MCF 10A (cell line): ENCODE results near the gene TSPAN15. TPM values are rescaled to one million over a fixed set of nuclear protein-coding genes. Genes with fewer than 3 reads are reported as not detected.

Experiments
- BruUV-seq: library from RNA; stranded (reverse); fragments of 400-500 nt; replicated peaks from 2 replicates; lab custom pipeline; 2021; lab: Mats Ljungman, UMichigan
- CTCF ChIA-PET: fragments of 300-600 bp; sonication (Branson Sonifier 250); formaldehyde crosslinking; extraction: SDS; loops from one replicate; lab custom pipeline; 2021; ENCODE audit warnings: antibody characterized with exemption, inconsistent platforms; lab: Yijun Ruan, JAX
- POLR2A ChIA-PET: fragments of 300-600, 350-650 bp; sonication (Branson Sonifier 250); formaldehyde crosslinking; extraction: SDS; loops from one replicate; lab custom pipeline; 2020; ENCODE audit warnings: antibody characterized with exemption, inconsistent platforms; lab: Yijun Ruan, JAX
- DNase-seq: peaks from one replicate; pipeline ENCODE4 v3.0.0-alpha.2; 2018; ENCODE audit not compliant: unreplicated experiment
- H3K27ac Mint-ChIP-seq: one replicate; pipeline ENCODE4 v1.8.0; 2022; ENCODE audit warnings: mild to moderate bottlenecking, low read depth, mixed read lengths; ENCODE audit not compliant: unreplicated experiment
- H3K27me3 Mint-ChIP-seq: one replicate; pipeline ENCODE4 v1.8.0; 2022; ENCODE audit warnings: mixed read lengths; ENCODE audit not compliant: insufficient read depth, unreplicated experiment
- H3K36me3 Mint-ChIP-seq: one replicate; pipeline ENCODE4 v1.8.0; 2022; ENCODE audit warnings: mild to moderate bottlenecking, moderate library complexity, mixed read lengths; ENCODE audit not compliant: insufficient read depth, unreplicated experiment
- H3K4me1 Mint-ChIP-seq: one replicate; pipeline ENCODE4 v1.8.0; 2022; ENCODE audit warnings: mixed read lengths; ENCODE audit not compliant: insufficient read depth, unreplicated experiment
- H3K4me3 Mint-ChIP-seq: one replicate; pipeline ENCODE4 v1.8.0; 2022; ENCODE audit warnings: mild to moderate bottlenecking, moderate library complexity, mixed read lengths; ENCODE audit not compliant: unreplicated experiment
- H3K9me3 Mint-ChIP-seq: one replicate; pipeline ENCODE4 v1.8.0; 2022; ENCODE audit warnings: mixed read lengths; ENCODE audit not compliant: unreplicated experiment
- intact Hi-C: fragments of 100-400 bp; cut with micrococcal nuclease; formaldehyde crosslinking; loops from 2 replicates; pipeline ENCODE4 v1.14.1; 2022
- total RNA-seq: library from RNA; stranded (reverse); gene quantifications from 2 replicates; pipeline ENCODE4 v1.2.3, GENCODE V29; 2022
- TF ChIP-seq, protein P1 (sequence below): fragments of 200-600 bp; IDR thresholded peaks from one replicate; pipeline ENCODE4 v1.8.0; 2022; ENCODE audit warnings: antibody characterized with exemption, mild to moderate bottlenecking; ENCODE audit not compliant: unreplicated experiment

The TSPAN15 gene
- total RNA-seq, 1 experiment from 2014 or later, result 0.54 TPM

DNA sequence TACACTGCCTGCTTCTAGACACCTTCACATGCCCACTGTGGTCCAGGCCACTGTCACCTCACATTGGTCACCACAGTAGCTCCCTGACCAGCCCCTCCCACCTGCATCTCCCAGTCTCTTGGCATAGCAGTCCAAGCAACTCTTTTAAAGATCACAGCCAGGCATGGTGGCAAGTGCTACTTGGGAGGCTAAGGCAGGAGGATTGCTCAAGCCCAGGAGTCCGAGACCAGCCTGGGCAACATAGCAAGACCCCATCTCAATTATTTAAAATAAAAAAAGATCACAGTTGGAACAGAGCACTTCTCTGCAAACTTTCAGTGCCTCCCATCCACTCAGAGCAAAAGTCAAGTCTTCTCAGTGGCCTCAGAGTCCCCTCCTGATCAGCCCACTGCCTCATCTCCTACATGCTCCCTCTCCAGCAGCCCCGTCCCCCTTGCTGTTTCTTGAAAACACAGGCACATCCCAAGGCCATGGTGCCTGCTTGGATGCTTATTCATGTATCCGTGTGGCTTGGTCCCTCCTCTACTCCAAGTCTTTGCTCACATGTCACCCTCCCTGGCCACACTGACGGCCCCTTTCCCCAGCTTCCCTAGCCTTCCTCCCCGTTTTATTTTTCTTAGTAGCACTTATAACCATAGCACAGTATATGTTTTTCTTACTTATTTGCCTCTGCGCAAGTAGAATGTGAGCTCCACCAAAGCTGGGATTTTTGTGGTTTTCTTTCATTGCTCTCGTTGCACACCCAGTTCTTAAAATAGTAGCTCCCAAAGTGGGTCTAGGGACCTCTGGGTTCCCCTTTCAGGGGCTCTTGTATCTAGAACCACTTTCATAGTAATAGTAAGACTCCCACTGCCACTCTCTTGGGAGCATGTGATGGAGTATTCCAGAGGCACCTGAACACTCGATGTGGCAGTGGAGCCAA is 19.5 kb downstream of the TSPAN15 start:
- H3K27me3 Mint-ChIP-seq, result peaks cover 27% of the 10 kb centered on the region
- CTCF ChIA-PET, result interaction anchor here (1.3 kb wide), 1 partner anchor 21 kb away, joined by 3 read pairs; no protein-coding TSS in a partner anchor
- H3K9me3 Mint-ChIP-seq, result no peaks in the 10 kb centered on the region
- H3K36me3 Mint-ChIP-seq, result no peaks in the 10 kb centered on the region
- TF ChIP-seq, protein P1, sequence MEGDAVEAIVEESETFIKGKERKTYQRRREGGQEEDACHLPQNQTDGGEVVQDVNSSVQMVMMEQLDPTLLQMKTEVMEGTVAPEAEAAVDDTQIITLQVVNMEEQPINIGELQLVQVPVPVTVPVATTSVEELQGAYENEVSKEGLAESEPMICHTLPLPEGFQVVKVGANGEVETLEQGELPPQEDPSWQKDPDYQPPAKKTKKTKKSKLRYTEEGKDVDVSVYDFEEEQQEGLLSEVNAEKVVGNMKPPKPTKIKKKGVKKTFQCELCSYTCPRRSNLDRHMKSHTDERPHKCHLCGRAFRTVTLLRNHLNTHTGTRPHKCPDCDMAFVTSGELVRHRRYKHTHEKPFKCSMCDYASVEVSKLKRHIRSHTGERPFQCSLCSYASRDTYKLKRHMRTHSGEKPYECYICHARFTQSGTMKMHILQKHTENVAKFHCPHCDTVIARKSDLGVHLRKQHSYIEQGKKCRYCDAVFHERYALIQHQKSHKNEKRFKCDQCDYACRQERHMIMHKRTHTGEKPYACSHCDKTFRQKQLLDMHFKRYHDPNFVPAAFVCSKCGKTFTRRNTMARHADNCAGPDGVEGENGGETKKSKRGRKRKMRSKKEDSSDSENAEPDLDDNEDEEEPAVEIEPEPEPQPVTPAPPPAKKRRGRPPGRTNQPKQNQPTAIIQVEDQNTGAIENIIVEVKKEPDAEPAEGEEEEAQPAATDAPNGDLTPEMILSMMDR, result no peak
- intact Hi-C loops, result no loop called here
- H3K4me3 Mint-ChIP-seq, result no peak overlapping the region
- BruUV-seq, result no TSS peak
- DNase-seq, result no peak
- no peak overlapping the region for H3K27ac Mint-ChIP-seq
- peaks cover 11% of the 10 kb centered on the region for H3K4me1 Mint-ChIP-seq
- POLR2A ChIA-PET, result interaction anchor here (0.7 to 1.8 kb wide), 2 partner anchors 17 to 18 kb away, joined by 3 read pairs; no protein-coding TSS in a partner anchor

DNA sequence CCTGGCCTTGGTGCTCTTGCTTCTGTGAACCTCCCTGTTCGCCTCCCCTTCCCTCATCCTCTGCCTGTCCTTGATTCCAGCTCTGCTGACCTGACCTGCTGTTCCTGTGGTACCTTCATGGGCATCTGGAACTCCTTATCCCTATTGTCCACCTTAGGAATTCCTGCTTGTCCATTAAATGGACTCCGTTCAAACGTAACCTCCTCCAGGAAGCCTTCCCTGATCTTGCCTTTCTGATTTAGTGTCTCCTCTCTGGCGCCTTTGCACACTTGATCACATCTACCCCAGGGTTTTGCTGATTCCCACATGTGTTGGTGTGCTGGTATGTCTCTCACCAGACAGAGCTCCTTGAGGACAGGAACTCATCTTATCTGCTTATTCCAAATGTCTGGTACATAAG is 20.9 kb downstream of the TSPAN15 start:
- TF ChIP-seq, protein P1, result no peak
- Mint-ChIP-seq H3K27me3 (peaks cover 27% of the 10 kb centered on the region), H3K4me3 (no peak overlapping the region), H3K27ac (no peak overlapping the region), H3K36me3 (no peaks in the 10 kb centered on the region), H3K4me1 (peaks cover 11% of the 10 kb centered on the region), H3K9me3 (no peaks in the 10 kb centered on the region)
- BruUV-seq, result no TSS peak
- DNase-seq, result no peak
- CTCF ChIA-PET, result interaction anchor here (1.0 kb wide), 1 partner anchor 43 kb away, joined by 3 read pairs; no protein-coding TSS in a partner anchor
- intact Hi-C loops, result no loop called here
- POLR2A ChIA-PET, result no interaction called here

DNA sequence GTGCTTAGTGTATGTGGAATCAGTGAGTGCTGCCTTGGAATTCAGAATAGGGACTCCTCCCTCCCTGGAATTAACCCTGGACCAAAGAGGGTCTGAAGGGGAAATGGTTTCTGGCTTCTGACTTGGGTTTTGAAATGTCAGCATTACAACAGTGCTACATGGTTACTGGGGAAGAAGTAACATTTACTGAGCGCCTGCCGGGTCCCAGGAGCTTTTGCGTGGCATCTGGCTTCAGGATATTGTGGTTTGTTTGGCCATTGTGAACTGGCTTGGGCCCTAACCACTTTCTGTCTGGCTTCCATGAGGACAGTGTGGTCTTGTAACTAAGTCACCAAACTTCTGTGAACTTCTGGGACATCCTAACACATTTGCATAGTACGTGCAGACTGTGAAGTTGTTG is 21.3 kb downstream of the TSPAN15 start:
- ChIA-PET CTCF (interaction anchor here (1.0 kb wide), 1 partner anchor 43 kb away, joined by 3 read pairs; no protein-coding TSS in a partner anchor), POLR2A (no interaction called here)
- Mint-ChIP-seq H3K4me1 (peaks cover 11% of the 10 kb centered on the region), H3K9me3 (no peaks in the 10 kb centered on the region), H3K27me3 (peaks cover 27% of the 10 kb centered on the region), H3K4me3 (no peak overlapping the region), H3K36me3 (no peaks in the 10 kb centered on the region), H3K27ac (no peak overlapping the region)
- BruUV-seq, result no TSS peak
- TF ChIP-seq, protein P1, result no peak
- intact Hi-C loops, result no loop called here
- DNase-seq, result no peak

DNA sequence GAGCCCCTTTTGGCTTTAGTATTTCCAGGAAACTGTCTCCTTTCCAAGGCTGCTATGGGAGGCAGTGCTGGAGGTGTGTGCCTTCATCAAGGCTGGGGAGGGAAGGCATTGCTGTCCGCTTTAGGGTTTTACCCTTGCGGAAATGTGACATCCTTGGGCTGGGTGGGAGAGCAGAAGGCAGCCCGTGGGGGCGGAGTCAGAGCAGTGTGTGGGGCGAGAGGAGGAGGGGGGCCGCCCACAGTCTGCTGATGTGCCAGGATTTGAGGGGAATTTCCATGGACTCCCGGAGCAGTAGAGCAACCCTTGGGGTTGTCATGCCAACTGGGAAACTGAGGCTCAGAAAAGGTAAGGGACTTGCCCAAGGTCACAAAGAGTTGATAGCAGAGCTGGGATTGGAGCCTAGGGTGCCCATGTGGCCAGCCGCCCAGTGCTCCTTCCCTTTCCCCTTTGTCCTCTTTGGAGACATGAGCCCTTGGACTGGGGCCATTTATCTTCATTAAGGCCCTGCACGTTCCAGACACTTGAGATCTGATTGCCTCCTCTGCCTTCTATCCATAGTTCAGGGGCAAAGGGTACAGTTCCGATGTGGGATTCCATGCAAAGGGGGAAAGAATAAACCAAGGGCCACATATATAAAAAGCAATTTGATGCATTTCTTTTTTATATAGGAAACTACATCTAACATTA is 22.2 kb downstream of the TSPAN15 start:
- POLR2A ChIA-PET, result no interaction called here
- TF ChIP-seq, protein P1, result no peak
- H3K27me3 Mint-ChIP-seq, result peaks cover 27% of the 10 kb centered on the region
- intact Hi-C loops, result no loop called here
- H3K36me3 Mint-ChIP-seq, result no peaks in the 10 kb centered on the region
- peaks cover 11% of the 10 kb centered on the region for H3K4me1 Mint-ChIP-seq
- no peaks in the 10 kb centered on the region for H3K9me3 Mint-ChIP-seq
- no TSS peak for BruUV-seq
- no peak overlapping the region for H3K4me3 Mint-ChIP-seq
- CTCF ChIA-PET, result no interaction called here
- H3K27ac Mint-ChIP-seq, result no peak overlapping the region
- no peak for DNase-seq
